HG02885 (cell line): Measurements from ENCODE around the gene SLC2A14.

Source experiments
- ATAC-seq: cut with Tn5 transposase; IDR thresholded peaks from one replicate; pipeline ENCODE4 v1.9.1; 2021; ENCODE audit warnings: mild to moderate bottlenecking; ENCODE audit not compliant: unreplicated experiment, poor library complexity

The SLC2A14 gene

DNA sequence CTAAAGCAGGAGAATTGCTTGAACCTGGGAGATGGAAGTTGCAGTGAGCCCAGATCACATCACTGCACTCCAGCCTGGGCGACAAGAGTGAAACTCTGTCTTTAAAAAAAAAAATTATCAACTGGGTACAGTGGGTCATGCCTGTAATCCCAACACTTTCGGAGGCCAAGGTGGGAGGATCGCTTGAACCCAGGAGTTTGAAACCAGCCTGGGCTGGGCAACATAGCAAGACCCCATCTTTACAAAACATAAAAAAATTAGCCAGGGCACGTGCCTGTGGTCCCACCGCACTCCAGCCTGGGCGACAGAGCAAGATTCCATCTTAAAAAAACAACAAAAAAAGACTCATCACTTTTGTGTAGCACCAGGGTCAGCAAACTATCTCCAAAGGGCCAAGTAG, 90.7 kb downstream of the SLC2A14 start:
- no peak for ATAC-seq

DNA sequence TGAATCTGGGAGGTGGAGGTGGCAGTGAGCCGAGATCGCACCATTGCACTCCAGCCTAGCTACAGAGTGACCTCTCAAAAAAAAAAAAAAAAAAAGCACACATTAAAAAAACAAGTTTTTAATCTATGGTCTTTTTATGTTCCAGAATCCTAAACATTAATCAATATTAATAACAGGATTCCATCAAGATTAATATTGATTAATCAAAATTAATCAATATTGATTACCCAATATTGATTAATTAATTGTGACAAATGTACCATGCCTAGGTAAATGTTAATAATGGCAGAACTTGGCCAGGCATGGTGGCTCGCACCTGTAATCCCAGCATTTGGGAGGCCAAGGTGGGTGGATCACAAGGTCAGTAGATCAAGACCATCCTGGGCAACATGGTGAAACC, 91.4 kb downstream of the SLC2A14 start:
- no peak for ATAC-seq

DNA sequence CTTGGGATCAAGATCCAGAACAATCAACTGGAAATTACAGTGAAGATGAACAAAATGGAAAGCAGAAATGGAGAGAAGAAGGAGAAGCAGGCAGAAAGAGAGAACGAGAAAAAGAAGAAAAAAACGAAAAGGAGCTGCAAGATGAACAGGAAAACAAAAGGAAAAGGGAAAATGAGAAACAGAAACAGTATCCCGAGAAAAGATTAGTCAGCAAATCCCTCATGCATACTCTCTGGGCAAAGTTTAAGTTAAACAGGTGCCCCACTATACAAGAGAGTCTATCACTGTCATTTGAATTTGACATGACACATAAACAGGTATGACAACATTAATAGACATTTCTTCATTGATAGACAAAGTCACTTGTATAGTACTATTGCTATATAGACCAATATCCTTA, 102.7 kb downstream of the SLC2A14 start:
- no peak for ATAC-seq
